Fibroblast of villous mesenchyme (primary cell): ENCODE data around the gene JRKL. TPM values are rescaled to one million over a fixed set of nuclear protein-coding genes. Genes with fewer than 3 reads are reported as not detected.

Source experiments
- DNase-seq: peaks from one replicate; pipeline ENCODE4 v3.0.0-alpha.2; 2010; ENCODE audit warnings: low read depth
- H3K4me3 ChIP-seq: 2 replicates; pipeline ENCODE4 v1.5.1; 2011; ENCODE audit warnings: low read depth, mild to moderate bottlenecking, low read length
- CTCF ChIP-seq: IDR thresholded peaks from 2 replicates; pipeline ENCODE4 v1.5.1; 2012; ENCODE audit warnings: low read depth, mild to moderate bottlenecking, low read length; ENCODE audit not compliant: insufficient read depth
- total RNA-seq: library from RNA; depleted of rRNA; stranded (reverse); fragments of >200 nt; gene quantifications from 2 replicates; pipeline ENCODE4 v1.2.3, GENCODE V29; 2012

The JRKL gene
- 6.1 and 10.4 TPM in 2 replicates for total RNA-seq

DNA sequence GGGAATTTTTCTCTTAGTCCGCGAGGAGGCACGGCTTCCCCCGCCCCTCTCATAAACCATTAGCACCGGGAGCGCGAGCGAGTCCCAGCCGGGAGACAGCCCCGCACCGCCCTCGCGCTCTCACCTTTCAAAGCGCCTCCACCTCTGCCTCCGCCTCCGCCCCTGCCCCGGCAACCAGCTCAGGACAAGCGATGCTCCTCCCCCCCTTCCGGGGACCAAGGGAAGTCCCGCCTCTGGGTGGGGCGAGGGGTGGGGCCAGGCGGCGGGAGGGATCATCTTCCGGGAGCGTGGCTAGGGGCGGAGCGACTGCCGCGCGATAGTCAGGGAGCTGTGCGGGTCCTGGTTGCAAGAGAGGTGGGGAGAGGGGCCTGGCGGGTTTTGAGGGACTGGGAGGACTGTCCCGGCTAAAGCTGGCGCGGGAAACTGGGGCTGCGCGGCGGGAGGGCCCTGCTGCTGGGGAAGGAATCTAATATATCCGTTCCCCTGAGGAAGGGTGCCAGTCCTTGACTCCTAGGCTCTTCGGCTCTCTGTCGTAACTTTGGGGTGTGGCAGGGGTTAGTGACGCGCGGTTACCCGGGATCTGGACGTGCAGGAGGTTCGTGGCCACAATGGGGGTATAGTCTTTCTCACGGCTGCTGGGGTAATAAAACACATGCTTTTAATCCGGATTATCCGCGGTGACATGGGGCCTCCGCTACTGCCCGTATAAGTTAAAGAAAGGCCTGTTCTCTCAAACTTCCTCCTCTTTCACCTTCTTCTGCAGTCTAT is at the start of gene JRKL, which contains the start of gene CCDC82:
Gene JRKL (plus strand): TSS at position 294 of the 768 bp plus-strand sequence. CDS start 637 bp downstream, outside the sequence.
Gene CCDC82 (minus strand): TSS at position 193 of the 768 bp plus-strand sequence. CDS start 5,165 bp downstream, outside the sequence.
- peak within 1 kb of the TSS; percentile 97 for H3K4me3 ChIP-seq
- peak; percentile 97 for DNase-seq
- TF ChIP-seq CTCF: no peak

- no peak for TF ChIP-seq CTCF
- peak overlapping the region; percentile 67 for H3K4me3 ChIP-seq
- no peak for DNase-seq
These were observed 49.3 kb upstream of the JRKL start for GRCh38 chr11:96340555-96340885.

GRCh38 chr11:96341211-96342013 is 48.4 kb upstream of the JRKL start:
- H3K4me3 ChIP-seq: peak overlapping the region; percentile 67
- peak; percentile 51 for DNase-seq
- peak; percentile 58 for TF ChIP-seq CTCF

DNA sequence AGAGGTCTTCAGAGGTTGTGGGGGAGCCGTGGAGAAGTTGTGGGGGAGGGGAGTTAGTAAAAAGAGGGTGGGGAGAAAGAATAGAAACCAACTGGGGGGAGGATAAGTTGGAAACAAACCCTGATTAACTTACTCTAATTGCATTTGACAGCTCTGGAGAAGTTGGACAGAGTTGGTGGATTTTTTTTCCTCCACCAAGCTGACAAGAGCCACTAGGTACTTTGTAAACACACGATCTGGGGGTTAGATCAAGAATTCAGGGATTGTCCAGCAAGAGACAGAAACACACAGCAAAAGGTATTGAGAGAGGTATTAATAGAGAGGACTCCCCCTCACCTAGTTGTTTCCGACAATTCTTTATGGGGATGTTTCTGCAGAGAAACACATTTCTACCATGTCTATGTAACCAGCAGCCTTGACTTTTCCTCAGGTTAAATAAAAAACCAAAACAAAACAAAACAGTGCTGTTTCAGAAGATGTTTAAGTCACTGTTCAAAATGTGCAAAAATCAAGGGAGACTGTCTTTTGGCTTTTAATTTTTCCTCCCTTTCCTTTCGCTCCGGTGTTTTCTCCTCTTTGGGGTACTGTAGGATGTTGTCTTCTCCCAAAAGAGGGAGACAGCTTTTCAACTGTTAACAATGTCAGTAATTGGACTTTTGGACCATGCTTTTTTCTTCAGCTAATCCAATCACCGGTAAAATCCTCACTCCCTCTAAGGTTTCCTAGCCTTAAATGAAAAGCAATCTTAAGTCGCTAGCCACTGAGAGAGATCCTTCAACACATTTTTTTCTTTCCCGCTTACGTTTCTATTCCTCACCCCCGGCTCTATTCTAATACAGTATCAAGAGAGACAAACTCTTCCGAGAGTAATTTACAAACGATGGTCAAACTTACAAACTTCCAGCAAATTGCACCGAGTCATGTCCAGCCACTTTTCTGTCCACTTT is 47.5 kb upstream of the JRKL start:
- TF ChIP-seq CTCF: no peak
- no peak for DNase-seq
- H3K4me3 ChIP-seq: peak overlapping the region; percentile 67

DNA sequence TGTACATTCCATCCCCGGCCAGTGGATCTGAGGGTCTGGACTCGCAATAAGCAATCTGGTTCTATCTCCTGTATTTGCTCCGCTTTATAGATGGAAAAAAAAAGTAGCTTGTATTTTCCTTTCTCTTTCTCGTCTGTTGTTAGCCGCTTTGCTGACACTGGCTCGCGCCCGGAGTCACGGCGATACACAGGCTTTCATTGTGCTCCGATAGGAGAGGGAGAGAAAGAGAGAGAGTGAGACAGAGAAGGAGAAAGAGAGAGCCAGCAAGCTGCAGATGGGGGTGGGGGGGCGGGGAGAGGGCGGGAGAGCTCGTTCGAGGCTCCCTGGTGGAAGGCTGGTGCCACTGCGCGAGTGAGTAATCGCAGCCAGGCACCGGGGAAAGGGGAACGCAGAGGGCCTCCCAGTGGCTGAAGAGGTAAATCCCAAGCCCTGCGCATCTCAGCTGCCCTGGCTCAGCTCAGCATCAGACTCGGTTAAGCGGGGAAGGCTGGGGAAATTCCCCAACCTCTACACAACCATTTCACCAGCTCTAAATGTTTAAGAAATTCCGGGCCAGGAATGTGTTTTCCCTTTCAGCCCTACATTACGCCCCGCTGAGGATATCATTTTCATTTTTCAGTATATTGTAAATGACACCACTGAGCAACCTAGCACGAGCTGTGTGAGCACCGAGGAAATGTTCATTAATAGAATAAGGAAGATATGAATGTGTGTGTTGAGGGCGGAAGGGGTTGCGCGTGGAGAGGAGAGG is 46.7 kb upstream of the JRKL start, which contains the start of gene MAML2:
Gene MAML2 (minus strand): TSS at position 235 of the 751 bp plus-strand sequence. CDS start 1,300 bp downstream, outside the sequence.
- peak; percentile 86 for TF ChIP-seq CTCF
- peak; percentile 92 for DNase-seq
- peak within 1 kb of the TSS; percentile 67 for H3K4me3 ChIP-seq
